NT2/D1 (cell line): Measurements from ENCODE around the gene SUPT20HL1.

Experiments used
- DNase-seq: peaks from one replicate; pipeline ENCODE4 v3.0.0-alpha.2; 2011; ENCODE audit warnings: low read depth, low spot score
- H3K27me3 ChIP-seq: 2 replicates; pipeline ENCODE4 v1.6.0; 2011; ENCODE audit warnings: mild to moderate bottlenecking; ENCODE audit not compliant: insufficient read length, insufficient read depth
- H3K36me3 ChIP-seq: 2 replicates; pipeline ENCODE4 v1.6.1; 2011; ENCODE audit warnings: mild to moderate bottlenecking, low read length, mixed read lengths; ENCODE audit not compliant: insufficient read depth, insufficient read length
- H3K4me1 ChIP-seq: 2 replicates; pipeline ENCODE4 v1.5.1; 2011; ENCODE audit not compliant: insufficient read depth, insufficient read length
- H3K4me3 ChIP-seq: 2 replicates; pipeline ENCODE4 v1.5.1; 2011; ENCODE audit warnings: low read depth; ENCODE audit not compliant: insufficient read length
- H3K9ac ChIP-seq: 2 replicates; pipeline ENCODE4 v1.6.0; 2011; ENCODE audit warnings: low read depth; ENCODE audit not compliant: insufficient read length
- H3K9me3 ChIP-seq: 2 replicates; pipeline ENCODE4 v1.5.1; 2011; ENCODE audit warnings: mild to moderate bottlenecking, low read length; ENCODE audit not compliant: insufficient read depth
- SUZ12 ChIP-seq: IDR thresholded peaks from 2 replicates; pipeline ENCODE4 v1.6.1; 2011; ENCODE audit not compliant: insufficient read length, insufficient read depth; ENCODE audit errors: extremely low read depth
- YY1 ChIP-seq: IDR thresholded peaks from 2 replicates; pipeline ENCODE4 v1.6.1; 2011; ENCODE audit not compliant: insufficient read length, insufficient read depth
- ZNF274 ChIP-seq: IDR thresholded peaks from 2 replicates; pipeline ENCODE4 v1.6.1; 2011; ENCODE audit warnings: mild to moderate bottlenecking, low read depth, low read length

SUPT20HL1 gene

DNA sequence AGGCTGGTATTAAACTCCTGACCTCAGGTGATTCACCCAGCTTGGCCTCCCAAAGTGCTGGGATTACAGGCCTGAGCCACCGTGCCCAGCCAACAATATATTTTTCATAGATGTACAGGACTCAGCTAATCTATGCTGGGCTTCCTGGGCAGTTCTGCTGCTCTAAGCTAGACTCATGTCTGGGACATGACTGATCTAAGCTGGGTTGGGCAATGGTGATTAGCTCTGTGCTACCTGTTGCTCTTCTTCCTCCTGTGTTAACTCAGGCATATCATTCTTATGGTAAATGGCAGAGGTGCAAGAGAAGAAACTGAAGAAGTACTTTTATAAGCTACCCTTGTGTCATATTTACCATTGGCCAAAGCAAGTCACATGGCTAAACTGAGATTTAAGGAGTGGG, 35.2 kb upstream of the SUPT20HL1 start:
- Histone ChIP-seq H3K36me3 (no peaks in the 10 kb centered on the region), H3K9ac (no peak overlapping the region), H3K27me3 (no peaks in the 10 kb centered on the region), H3K4me3 (no peak overlapping the region), H3K9me3 (no peaks in the 10 kb centered on the region), H3K4me1 (no peaks in the 10 kb centered on the region)
- DNase-seq = no peak
- TF ChIP-seq YY1 = no peak
- no peak for TF ChIP-seq SUZ12
- TF ChIP-seq ZNF274 = no peak

DNA sequence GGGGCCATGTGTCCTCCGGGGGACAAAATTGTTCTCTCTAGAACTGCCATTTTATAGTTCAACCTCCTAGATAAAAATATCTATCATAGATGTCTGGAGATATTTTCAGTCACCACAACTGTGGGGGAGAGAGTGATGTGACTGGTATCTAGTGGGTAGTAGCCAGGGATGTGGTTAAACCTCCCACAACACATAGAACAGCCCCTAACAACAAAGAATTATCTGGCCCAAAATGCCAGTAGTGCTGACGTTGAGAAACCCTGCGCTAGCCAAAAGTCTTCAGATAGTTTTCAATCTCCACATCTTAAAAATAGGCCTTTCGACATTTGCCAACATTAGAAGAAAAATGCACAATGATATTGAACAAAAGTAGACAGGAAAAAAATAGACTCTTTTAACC, 27.6 kb upstream of the SUPT20HL1 start:
- TF ChIP-seq ZNF274 = no peak
- TF ChIP-seq YY1 = no peak

DNA sequence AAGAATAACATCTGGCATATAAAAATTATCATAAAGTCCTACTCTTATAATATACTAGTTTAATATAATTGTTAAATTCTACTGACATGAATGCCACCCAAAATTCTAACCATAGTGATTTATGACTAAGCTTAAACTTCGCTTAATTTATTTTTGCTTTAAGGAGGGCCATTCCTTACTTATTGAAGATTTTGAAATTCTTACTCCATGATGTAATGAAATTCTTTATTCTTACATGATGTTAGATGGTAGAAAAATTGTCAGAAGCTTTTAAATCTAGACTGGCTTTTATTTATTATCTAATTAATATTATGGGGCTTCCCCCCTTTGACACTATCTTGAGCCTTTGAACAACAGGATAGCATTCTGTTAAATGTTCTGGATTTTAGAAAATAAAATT, 27.1 kb upstream of the SUPT20HL1 start:
- no peaks in the 10 kb centered on the region for H3K27me3 ChIP-seq
- TF ChIP-seq ZNF274 (no peak), SUZ12 (no peak), YY1 (no peak)
- H3K4me1 ChIP-seq = no peaks in the 10 kb centered on the region
- no peak for DNase-seq
- no peak overlapping the region for H3K4me3 ChIP-seq
- no peak overlapping the region for H3K9ac ChIP-seq
- H3K9me3 ChIP-seq = 0 out of 2 replicates have a peak, but pooled peaks cover 4% of the 10 kb centered on the region
- H3K36me3 ChIP-seq = no peaks in the 10 kb centered on the region

More for the DNA sequence above, 27.6 kb upstream of the SUPT20HL1 start:
- H3K9me3 ChIP-seq = 0 out of 2 replicates have a peak, but pooled peaks cover 4% of the 10 kb centered on the region
- no peaks in the 10 kb centered on the region for H3K36me3 ChIP-seq
- no peak for DNase-seq
- H3K9ac ChIP-seq = no peak overlapping the region
- H3K27me3 ChIP-seq = no peaks in the 10 kb centered on the region
- H3K4me3 ChIP-seq = no peak overlapping the region
- no peaks in the 10 kb centered on the region for H3K4me1 ChIP-seq

DNA sequence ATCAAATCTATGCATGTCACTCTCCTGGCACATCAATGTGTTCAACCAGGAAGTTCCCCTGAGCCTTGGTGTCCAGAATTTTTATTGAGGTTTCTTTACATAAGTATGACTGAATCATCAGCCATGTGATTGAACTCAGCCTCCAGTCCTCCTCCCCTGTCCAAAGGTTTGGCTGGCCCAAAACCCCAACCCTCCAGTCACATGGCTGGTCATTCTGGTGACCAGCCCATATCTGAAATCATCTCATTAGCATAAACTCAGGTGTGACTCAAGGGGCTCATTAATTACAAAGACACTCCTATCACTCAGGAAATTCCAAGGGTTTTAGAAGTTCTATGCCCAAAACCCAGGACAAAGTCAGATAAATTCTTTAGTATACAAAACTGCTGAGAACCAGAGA, 26.0 kb upstream of the SUPT20HL1 start:
- Histone ChIP-seq H3K4me1 (no peaks in the 10 kb centered on the region), H3K36me3 (no peaks in the 10 kb centered on the region), H3K9ac (no peak overlapping the region), H3K4me3 (no peak overlapping the region), H3K9me3 (0 out of 2 replicates have a peak, but pooled peaks cover 4% of the 10 kb centered on the region), H3K27me3 (no peaks in the 10 kb centered on the region)
- DNase-seq = no peak
- TF ChIP-seq YY1 = no peak
- no peak for TF ChIP-seq ZNF274

DNA sequence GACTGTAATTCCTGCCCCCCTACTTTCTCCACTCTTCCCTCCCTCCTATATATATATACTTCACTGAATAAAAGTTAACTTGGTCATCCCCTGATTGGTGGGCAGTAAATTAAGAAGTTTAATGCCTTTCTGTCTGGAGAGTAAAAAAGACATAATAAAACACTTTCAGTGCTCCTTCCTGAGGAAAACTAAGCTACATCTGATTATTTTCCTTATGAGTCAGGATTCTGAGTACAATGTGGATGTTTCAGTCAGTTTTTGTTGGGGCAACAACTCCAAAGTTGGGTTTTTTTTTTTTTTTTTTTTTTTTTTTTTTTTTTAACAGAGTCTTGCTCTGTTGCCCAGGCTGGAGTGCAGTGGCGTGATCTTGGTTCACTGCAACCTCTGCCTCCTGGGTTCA, 24.6 kb upstream of the SUPT20HL1 start:
- 0 out of 2 replicates have a peak, but pooled peaks cover 4% of the 10 kb centered on the region for H3K9me3 ChIP-seq
- no peaks in the 10 kb centered on the region for H3K4me1 ChIP-seq
- no peaks in the 10 kb centered on the region for H3K36me3 ChIP-seq
- no peak for DNase-seq
- H3K27me3 ChIP-seq = no peaks in the 10 kb centered on the region
- no peak overlapping the region for H3K9ac ChIP-seq
- TF ChIP-seq YY1 (no peak), SUZ12 (no peak), ZNF274 (no peak)
- H3K4me3 ChIP-seq = no peak overlapping the region

DNA sequence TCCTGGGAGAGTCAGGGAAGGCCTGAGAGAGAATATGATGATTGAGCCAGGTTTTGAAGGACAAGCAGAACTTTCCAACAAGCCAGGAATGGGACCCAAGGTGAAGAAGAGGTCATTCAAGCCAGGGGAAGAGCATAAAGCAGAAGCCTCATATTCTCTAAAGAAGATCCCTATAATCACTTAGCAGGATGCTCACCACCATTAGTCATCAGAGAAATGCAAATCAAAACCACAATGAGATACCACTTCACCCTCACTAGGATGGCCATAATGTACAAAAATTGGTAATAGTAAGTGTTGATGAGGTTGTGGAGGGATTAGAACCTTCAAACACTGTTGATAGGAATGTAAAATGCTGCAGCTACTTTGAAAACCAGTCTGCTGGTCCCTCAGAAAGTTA, 20.5 kb upstream of the SUPT20HL1 start:
- Histone ChIP-seq H3K9ac (no peak overlapping the region), H3K4me1 (no peaks in the 10 kb centered on the region), H3K9me3 (no peaks in the 10 kb centered on the region), H3K36me3 (no peaks in the 10 kb centered on the region), H3K27me3 (no peaks in the 10 kb centered on the region), H3K4me3 (no peak overlapping the region)
- no peak for DNase-seq
- no peak for TF ChIP-seq YY1
- no peak for TF ChIP-seq ZNF274

DNA sequence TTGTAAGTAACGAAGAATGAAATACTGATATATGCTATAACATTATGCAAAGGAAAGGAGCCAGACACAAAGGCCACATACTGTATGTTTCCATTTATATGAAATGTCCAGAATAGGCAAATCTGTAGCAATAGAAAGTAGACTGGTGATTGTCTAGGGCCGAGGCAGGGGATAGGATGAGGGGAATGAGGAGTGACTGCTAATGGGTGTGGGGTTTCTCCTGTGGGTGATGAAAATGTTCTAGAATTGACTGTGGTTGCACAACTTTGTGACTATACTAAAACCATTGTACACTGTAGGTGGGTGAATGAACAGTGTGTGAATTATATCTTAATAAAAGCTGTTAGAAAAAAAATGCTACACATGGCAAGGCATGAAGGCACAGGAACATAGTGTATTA, 19.9 kb upstream of the SUPT20HL1 start:
- Histone ChIP-seq H3K9ac (no peak overlapping the region), H3K36me3 (no peaks in the 10 kb centered on the region), H3K4me1 (no peaks in the 10 kb centered on the region), H3K27me3 (no peaks in the 10 kb centered on the region), H3K4me3 (no peak overlapping the region), H3K9me3 (no peaks in the 10 kb centered on the region)
- TF ChIP-seq SUZ12 (no peak), YY1 (no peak), ZNF274 (no peak)
- no peak for DNase-seq

DNA sequence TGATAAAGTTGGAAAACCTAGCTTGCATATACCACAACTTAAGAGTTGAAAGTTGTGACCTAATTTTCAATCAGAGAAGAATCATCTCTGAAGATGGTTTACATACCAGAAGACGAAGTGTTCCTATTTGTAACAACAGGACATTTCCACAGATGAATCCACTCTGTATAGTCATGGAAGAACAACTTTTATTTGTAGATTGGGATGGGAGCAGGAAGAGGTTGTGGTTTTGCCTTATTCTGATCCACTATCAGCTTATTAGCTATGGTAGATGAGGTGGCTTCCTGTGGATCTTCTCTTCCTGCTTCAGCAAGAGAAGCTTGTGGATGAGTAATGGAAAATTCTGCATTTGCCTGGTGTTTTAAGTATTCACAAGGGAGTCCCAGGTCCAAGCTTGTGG, 18.6 kb upstream of the SUPT20HL1 start:
- TF ChIP-seq SUZ12 = no peak
- no peak for TF ChIP-seq ZNF274
- TF ChIP-seq YY1 = no peak
- no peak overlapping the region for H3K4me3 ChIP-seq
- no peaks in the 10 kb centered on the region for H3K4me1 ChIP-seq
- H3K9ac ChIP-seq = no peak overlapping the region
- no peak for DNase-seq
- H3K27me3 ChIP-seq = no peaks in the 10 kb centered on the region
- H3K9me3 ChIP-seq = no peaks in the 10 kb centered on the region
- H3K36me3 ChIP-seq = no peaks in the 10 kb centered on the region
